Suprapubic skin (tissue), 4 donors: Measurements from ENCODE around the gene INPP1. TPM values are rescaled to one million over a fixed set of nuclear protein-coding genes. Genes with fewer than 3 reads are reported as not detected.
"Not testable (repeated sequence)": the region's sequence is repeated elsewhere in the genome, so short reads cannot be mapped to it uniquely, and the experiment has no call there.

Experiments used
- DNase-seq, 2 donors: peaks; one replicate each; pipeline ENCODE4 v3.0.0-alpha.2; 2019; ENCODE audit warnings: low spot score in 2 of 2
- H3K27ac ChIP-seq: fragments of 200-600 bp; sonication (generic); one replicate; pipeline ENCODE4 v1.5.1; 2019
- H3K27me3 ChIP-seq: fragments of 200-600 bp; sonication (generic); one replicate; pipeline ENCODE4 v1.5.1; 2019
- H3K36me3 ChIP-seq: fragments of 200-600 bp; sonication (generic); one replicate; pipeline ENCODE4 v1.5.1; 2019
- H3K4me1 ChIP-seq: fragments of 200-600 bp; sonication (generic); one replicate; pipeline ENCODE4 v1.5.1; 2019
- H3K4me3 ChIP-seq: fragments of 200-600 bp; sonication (generic); one replicate; pipeline ENCODE4 v1.5.1; 2019; ENCODE audit warnings: mild to moderate bottlenecking
- H3K9me3 ChIP-seq: fragments of 200-600 bp; sonication (generic); one replicate; pipeline ENCODE4 v1.5.1; 2019
- CTCF ChIP-seq, 2 donors: fragments of 200-600 bp in 1 of 2; fragments of 450-650 bp in 1 of 2; sonication (generic) in 1 of 2; IDR thresholded peaks; one replicate each; pipeline ENCODE4 v1.5.1; 2016 to 2019; ENCODE audit warnings: antibody characterized with exemption in 2 of 2, mild to moderate bottlenecking in 1 of 2, moderate library complexity in 1 of 2
- EP300 ChIP-seq: sonication (generic); formaldehyde crosslinking; IDR thresholded peaks from one replicate; pipeline ENCODE4 v1.6.1; 2017; ENCODE audit warnings: antibody characterized with exemption
- POLR2A ChIP-seq, 2 donors: fragments of 450-650 bp; IDR thresholded peaks; one replicate each; pipeline ENCODE4 v1.6.1; 2017; ENCODE audit warnings: antibody characterized with exemption in 2 of 2, mild to moderate bottlenecking in 2 of 2, moderate library complexity in 2 of 2
- POLR2AphosphoS5 ChIP-seq, 3 donors: sonication (generic); formaldehyde crosslinking; IDR thresholded peaks; one replicate each; pipeline ENCODE4 v1.6.1; 2017; ENCODE audit warnings: antibody characterized with exemption in 3 of 3
- WGBS: methylation state at CpG from one replicate; pipeline ENCODE4 v1.1.5; 2018; 5-methylcytosine and 5-hydroxymethylcytosine counted together
- total RNA-seq, 4 donors: library from RNA; depleted of rRNA; stranded (reverse); fragments of >200 nt; gene quantifications; one replicate each; pipeline ENCODE4 v1.1.0, GENCODE V29; 2016

INPP1 gene
- total RNA-seq, 4 donors from 2014 or later = 14.0 to 26.5 (median 17.5) TPM

- TF ChIP-seq POLR2AphosphoS5 (IDR thresholded peaks at IDR 0.05) = no peak
- TF ChIP-seq CTCF (IDR thresholded peaks at IDR 0.05) = no peak
- no peak for TF ChIP-seq EP300
- TF ChIP-seq POLR2A (IDR thresholded peaks at IDR 0.05) = no peak
- WGBS = 78% methylated on average over 8 of the region's 8 CpGs
- no peaks in the 10 kb centered on the region for H3K9me3 ChIP-seq
These were observed 9.5 kb downstream of the INPP1 start for GRCh38 chr2:190352668-190353536.

GRCh38 chr2:190353537-190353899 is 10.1 kb downstream of the INPP1 start:
- no peak for DNase-seq
- Histone ChIP-seq H3K27me3 (no peaks in the 10 kb centered on the region), H3K27ac (peak overlapping the region; percentile 74), H3K9me3 (no peaks in the 10 kb centered on the region), H3K4me3 (no peak overlapping the region), H3K4me1 (peaks cover 63% of the 10 kb centered on the region), H3K36me3 (no peaks in the 10 kb centered on the region)
- TF ChIP-seq EP300 (no peak), POLR2AphosphoS5 (IDR thresholded peaks at IDR 0.05) (no peak), POLR2A (IDR thresholded peaks at IDR 0.05) (no peak), CTCF (IDR thresholded peaks at IDR 0.05) (no peak)

More at GRCh38 chr2:190352668-190353536, 9.5 kb downstream of the INPP1 start:
- no peak overlapping the region for H3K4me3 ChIP-seq
- no peaks in the 10 kb centered on the region for H3K27me3 ChIP-seq
- peaks cover 57% of the 10 kb centered on the region for H3K4me1 ChIP-seq
- DNase-seq = no peak
- no peaks in the 10 kb centered on the region for H3K36me3 ChIP-seq
- peak overlapping the region; percentile 74 for H3K27ac ChIP-seq

- Histone ChIP-seq H3K27me3 (no peaks in the 10 kb centered on the region), H3K4me1 (peaks cover 68% of the 10 kb centered on the region), H3K36me3 (no peaks in the 10 kb centered on the region), H3K27ac (peak overlapping the region; percentile 74), H3K9me3 (no peaks in the 10 kb centered on the region), H3K4me3 (no peak overlapping the region)
- TF ChIP-seq CTCF (IDR thresholded peaks at IDR 0.05) (no peak), POLR2A (IDR thresholded peaks at IDR 0.05) (no peak), EP300 (no peak), POLR2AphosphoS5 (IDR thresholded peaks at IDR 0.05) (no peak)
- WGBS = 43% methylated on average over 12 of the region's 12 CpGs
- DNase-seq = no peak
These were observed 10.8 kb downstream of the INPP1 start for GRCh38 chr2:190354003-190354690.

- Histone ChIP-seq H3K9me3 (no peaks in the 10 kb centered on the region), H3K4me3 (no peak overlapping the region), H3K36me3 (no peaks in the 10 kb centered on the region), H3K27ac (peak overlapping the region; percentile 30), H3K27me3 (no peaks in the 10 kb centered on the region), H3K4me1 (peaks cover 82% of the 10 kb centered on the region)
- TF ChIP-seq POLR2AphosphoS5 (IDR thresholded peaks at IDR 0.05) (no peak), POLR2A (IDR thresholded peaks at IDR 0.05) (no peak), CTCF (IDR thresholded peaks at IDR 0.05) (no peak), EP300 (no peak)
- WGBS = 55% methylated on average over 6 of the region's 6 CpGs
- DNase-seq = no peak
These were observed 12.7 kb downstream of the INPP1 start for GRCh38 chr2:190355968-190356644.

GRCh38 chr2:190357600-190357999 is 14.2 kb downstream of the INPP1 start:
- Histone ChIP-seq H3K27me3 (no peaks in the 10 kb centered on the region), H3K4me3 (no peak overlapping the region), H3K9me3 (no peaks in the 10 kb centered on the region), H3K27ac (no peak overlapping the region), H3K36me3 (no peaks in the 10 kb centered on the region), H3K4me1 (peaks cover 74% of the 10 kb centered on the region)
- TF ChIP-seq CTCF (IDR thresholded peaks at IDR 0.05) (no peak), POLR2AphosphoS5 (IDR thresholded peaks at IDR 0.05) (no peak), POLR2A (IDR thresholded peaks at IDR 0.05) (no peak), EP300 (no peak)
- WGBS = 44% methylated on average over 2 of the region's 2 CpGs
- DNase-seq = no peak

- peaks cover 62% of the 10 kb centered on the region for H3K4me1 ChIP-seq
These were observed 15.5 kb downstream of the INPP1 start for GRCh38 chr2:190358655-190359448.

More at GRCh38 chr2:190358655-190359448, 15.5 kb downstream of the INPP1 start:
- H3K36me3 ChIP-seq, H3K27me3 ChIP-seq, DNase-seq, H3K9me3 ChIP-seq: not testable (repeated sequence)
- Histone ChIP-seq H3K27ac (peak overlapping the region; percentile 69), H3K4me3 (peak overlapping the region; percentile 34)
- 70% methylated on average over 8 of the region's 8 CpGs for WGBS
